IMR-90 (cell line): Measurements from ENCODE around the gene DLX1. TPM values are rescaled to one million over a fixed set of nuclear protein-coding genes. Genes with fewer than 3 reads are reported as not detected.

Experiments used
- ATAC-seq: fragments of 200-7000 bp; cut with Tn5 transposase; 2 replicates; pipeline ENCODE4 v1.9.1; 2020; ENCODE audit warnings: low read depth, mild to moderate bottlenecking, moderate library complexity
- BruUV-seq: library from RNA; stranded (reverse); fragments of 400-500 nt; replicated peaks from 2 replicates; lab custom pipeline; 2021; lab: Mats Ljungman, UMichigan
- CTCF ChIA-PET: fragments of 300-600 bp; formaldehyde crosslinking; extraction: SDS; loops from one replicate; lab custom pipeline; 2021; ENCODE audit warnings: antibody characterized with exemption; lab: Yijun Ruan, JAX
- POLR2A ChIA-PET: fragments of 300-600 bp; sonication (Branson Sonifier 250); formaldehyde crosslinking; loops from one replicate; lab custom pipeline; 2022; ENCODE audit warnings: antibody characterized with exemption; ENCODE audit not compliant: unreplicated experiment; lab: Charles Lee
- DNase-seq: peaks from one replicate; pipeline ENCODE4 v3.0.0; 2013
- H2AFZ ChIP-seq: replicated peaks from 2 replicates; pipeline ENCODE3; 2013; ENCODE audit warnings: low read length, mild to moderate bottlenecking; ENCODE audit not compliant: poor library complexity
- H2AK5ac ChIP-seq: 2 replicates; pipeline ENCODE4 v1.6.1; 2013; ENCODE audit warnings: low read depth, low read length, inconsistent platforms
- H2AK9ac ChIP-seq: replicated peaks from 2 replicates; pipeline ENCODE3; 2013; ENCODE audit warnings: mild to moderate bottlenecking, low read depth, low read length, moderate library complexity; ENCODE audit not compliant: poor library complexity
- H2BK120ac ChIP-seq: 2 replicates; pipeline ENCODE4 v1.6.1; 2013; ENCODE audit warnings: low read depth, low read length, inconsistent platforms
- H2BK15ac ChIP-seq: 3 replicates; pipeline ENCODE4 v1.6.1; 2013; ENCODE audit warnings: low read depth, low read length, inconsistent platforms
- H2BK20ac ChIP-seq: 2 replicates; pipeline ENCODE4 v1.6.1; 2013; ENCODE audit warnings: low read depth, mild to moderate bottlenecking, inconsistent platforms, low read length, moderate library complexity
- H2BK5ac ChIP-seq: 2 replicates; pipeline ENCODE4 v1.6.1; 2013; ENCODE audit warnings: mild to moderate bottlenecking, low read depth, low read length, inconsistent platforms; ENCODE audit not compliant: poor library complexity, severe bottlenecking
- H3K14ac ChIP-seq: replicated peaks from 2 replicates; pipeline ENCODE4 v1.6.1; 2013; ENCODE audit warnings: low read depth, low read length, inconsistent platforms
- H3K18ac ChIP-seq: 2 replicates; pipeline ENCODE4 v1.6.1; 2013; ENCODE audit warnings: low read depth, low read length, control low read depth
- H3K23ac ChIP-seq: 2 replicates; pipeline ENCODE4 v1.6.1; 2013; ENCODE audit warnings: low read depth, low read length, inconsistent platforms
- H3K27ac ChIP-seq: 2 replicates; pipeline ENCODE4 v1.5.1; 2013; ENCODE audit warnings: mild to moderate bottlenecking, control low read depth, low read length; ENCODE audit not compliant: insufficient read depth
- H3K27me3 ChIP-seq: 2 replicates; pipeline ENCODE4 v1.6.1; 2013; ENCODE audit warnings: low read length; ENCODE audit not compliant: control insufficient read depth, insufficient read depth
- H3K36me3 ChIP-seq: 2 replicates; pipeline ENCODE4 v1.6.1; 2013; ENCODE audit warnings: low read length, mixed read lengths; ENCODE audit not compliant: control insufficient read depth, insufficient read depth
- H3K4ac ChIP-seq: 2 replicates; pipeline ENCODE4 v1.6.1; 2013; ENCODE audit warnings: low read depth, low read length, inconsistent platforms
- H3K4me1 ChIP-seq: 2 replicates; pipeline ENCODE4 v1.6.1; 2013; ENCODE audit warnings: low read length, mixed read lengths; ENCODE audit not compliant: control insufficient read depth, insufficient read depth
- H3K4me2 ChIP-seq: 2 replicates; pipeline ENCODE4 v1.6.1; 2013; ENCODE audit warnings: low read depth, mild to moderate bottlenecking, control low read depth, low read length, moderate library complexity
- H3K4me3 ChIP-seq: 2 replicates; pipeline ENCODE4 v1.5.1; 2013; ENCODE audit warnings: low read depth, mild to moderate bottlenecking, control low read depth, low read length, moderate library complexity; ENCODE audit not compliant: insufficient read depth
- H3K56ac ChIP-seq: 2 replicates; pipeline ENCODE4 v1.6.1; 2013; ENCODE audit warnings: low read length, inconsistent platforms; ENCODE audit not compliant: insufficient read depth; ENCODE audit errors: extremely low read depth
- H3K79me1 ChIP-seq, 2 experiments: 2 replicates each; pipeline ENCODE4 v1.6.1; 2013; ENCODE audit warnings: low read length in 2 of 2, inconsistent platforms in 1 of 2, low read depth in 1 of 2
- H3K9ac ChIP-seq: 2 replicates; pipeline ENCODE4 v1.6.1; 2013; ENCODE audit warnings: low read depth, low read length, control low read depth
- H3K9me1 ChIP-seq: 2 replicates; pipeline ENCODE4 v1.6.1; 2013; ENCODE audit warnings: low read length, inconsistent platforms; ENCODE audit not compliant: insufficient read depth
- H3K9me3 ChIP-seq: 2 replicates; pipeline ENCODE4 v1.6.1; 2013; ENCODE audit warnings: low read length; ENCODE audit not compliant: control insufficient read depth, insufficient read depth
- H4K20me1 ChIP-seq: 2 replicates; pipeline ENCODE4 v1.6.1; 2013; ENCODE audit warnings: low read length, inconsistent platforms; ENCODE audit not compliant: insufficient read depth
- H4K5ac ChIP-seq: 2 replicates; pipeline ENCODE4 v1.6.1; 2013; ENCODE audit warnings: mild to moderate bottlenecking, low read depth, low read length, control low read depth
- H4K8ac ChIP-seq, 2 experiments: 2 replicates each; pipeline ENCODE4 v1.6.1; 2013; ENCODE audit warnings: low read depth in 2 of 2, low read length in 2 of 2, control low read depth in 1 of 2, inconsistent platforms in 1 of 2
- H4K91ac ChIP-seq: 2 replicates; pipeline ENCODE4 v1.6.1; 2013; ENCODE audit warnings: low read depth, low read length, inconsistent platforms; ENCODE audit not compliant: insufficient read depth
- BHLHE40 ChIP-seq: fragments of 150-350 bp; IDR thresholded peaks from 2 replicates; pipeline ENCODE4 v1.6.1; 2016; ENCODE audit warnings: mild to moderate bottlenecking, low read depth, low read length
- CEBPB ChIP-seq: IDR thresholded peaks from 2 replicates; pipeline ENCODE4 v1.6.1; 2012; ENCODE audit warnings: low read depth, low read length, improper control_type of control experiment
- CHD1 ChIP-seq: IDR thresholded peaks from 2 replicates; pipeline ENCODE4 v1.6.1; 2012; ENCODE audit warnings: low read depth, low read length, improper control_type of control experiment
- MAFK ChIP-seq: IDR thresholded peaks from 2 replicates; pipeline ENCODE4 v1.6.1; 2012; ENCODE audit warnings: low read depth, low read length, improper control_type of control experiment
- MAZ ChIP-seq: IDR thresholded peaks from 2 replicates; pipeline ENCODE4 v1.6.1; 2012; ENCODE audit warnings: low read depth, mild to moderate bottlenecking, low read length, improper control_type of control experiment, moderate library complexity, borderline replicate concordance
- MXI1 ChIP-seq: IDR thresholded peaks from 2 replicates; pipeline ENCODE4 v1.6.1; 2012; ENCODE audit warnings: low read depth, mild to moderate bottlenecking, low read length, moderate library complexity, borderline replicate concordance
- POLR2A ChIP-seq: IDR thresholded peaks from 2 replicates; pipeline ENCODE4 v1.6.1; 2012; ENCODE audit warnings: mild to moderate bottlenecking, low read depth, low read length
- USF2 ChIP-seq: fragments of 150-350 bp; IDR thresholded peaks from 2 replicates; pipeline ENCODE4 v1.6.1; 2017; ENCODE audit warnings: mild to moderate bottlenecking, antibody characterized with exemption, low read length, low read depth
- WGBS, 2 experiments: methylation state at CpG; one replicate each; pipeline versions ENCODE4 v1.1.5 to v1.1.7; 2013; ENCODE audit warnings: missing lambda C conversion rate in 2 of 2; ENCODE audit not compliant: insufficient read length in 1 of 2; ENCODE audit errors: extremely low coverage in 2 of 2; 5-methylcytosine and 5-hydroxymethylcytosine counted together
- dilution Hi-C: fragments of 300-500 bp; cut with HindIII; formaldehyde crosslinking; loops from one replicate; pipeline ENCODE4 v1.14.3; 2018; ENCODE audit warnings: low sequenced_read_pairs; ENCODE audit not compliant: unreplicated experiment
- in situ Hi-C: fragments of 300-500 bp; cut with MboI; formaldehyde crosslinking; loops from 3 replicates; pipeline ENCODE4 v1.14.3; 2019; ENCODE audit warnings: low sequenced_read_pairs, inconsistent platforms, mixed read lengths
- intact Hi-C: fragments of 100-400 bp; cut with micrococcal nuclease; formaldehyde crosslinking; loops from 2 replicates; pipeline ENCODE4 v1.10.0; 2022
- polyA plus RNA-seq, 3 experiments: library from polyadenylated mRNA; depleted of rRNA; stranded (reverse); fragments of >200 nt; gene quantifications; 2 replicates each; pipeline ENCODE4 v1.2.3, GENCODE V29; 2012; ENCODE audit warnings: low replicate concordance in 1 of 3
- total RNA-seq: library from RNA; depleted of rRNA; stranded (reverse); fragments of >200 nt; gene quantifications from 2 replicates; pipeline ENCODE4 v1.2.3, GENCODE V29; 2012
- TF ChIP-seq, protein P1 (sequence below): conservative IDR thresholded peaks from 2 replicates; pipeline ENCODE4 v1.5.1; 2012; ENCODE audit warnings: mild to moderate bottlenecking, low read depth, low read length, improper control_type of control experiment

The DLX1 gene
- total and polyA plus RNA-seq, 2 of the 4 experiments (the other 2 are of a cell fraction): 0.36 to 2.2 TPM

GRCh38 chr2:172100080-172100934 lies 15.0 kb downstream of the DLX1 start (continued):
- no peak for TF ChIP-seq MAFK

GRCh38 chr2:172100935-172101820 lies 15.9 kb downstream of the DLX1 start:
- Histone ChIP-seq H3K79me1 (no peaks in the 10 kb centered on the region), H2BK15ac (no peak overlapping the region), H2AK5ac (no peak overlapping the region), H2BK120ac (no peak overlapping the region), H3K4me2 (peak overlapping the region; percentile 95; the same call in 1 of the 2 replicates), H3K36me3 (no peaks in the 10 kb centered on the region), H3K4ac (no peak overlapping the region), H3K4me1 (peaks cover 14% of the 10 kb centered on the region), H3K56ac (no peak overlapping the region), H3K27ac (no peak overlapping the region), H4K91ac (no peak overlapping the region), H4K20me1 (no peaks in the 10 kb centered on the region; the same call in 1 of the 2 replicates), H3K18ac (no peak overlapping the region), H2AFZ (peak overlapping the region; percentile 90), H3K9me3 (no peaks in the 10 kb centered on the region), H3K27me3 (no peaks in the 10 kb centered on the region; the same call in 1 of the 2 replicates), H3K9ac (no peak overlapping the region; the same call in 1 of the 2 replicates), H2BK5ac (no peak overlapping the region), H2BK20ac (no peak overlapping the region), H4K8ac (no peak overlapping the region), H4K5ac (no peak overlapping the region), H3K14ac (no peak overlapping the region), H3K9me1 (peaks cover 5% of the 10 kb centered on the region), H3K4me3 (peak overlapping the region; percentile 54), H2AK9ac (peak overlapping the region; percentile 37), H3K23ac (no peak overlapping the region)
- BruUV-seq: no TSS peak
- ATAC-seq: no peak
- dilution Hi-C loops: no loop called here
- DNase-seq: no peak
- in situ Hi-C loops: no loop called here
- WGBS, 2 experiments: 42% methylated on average over 24 of the region's 54 CpGs; no CpG with 5 or more reads in 1 of the 2 experiments
- POLR2A ChIA-PET: no interaction called here
- intact Hi-C loops: loop anchor here (5.0 kb wide), 1 partner anchor 366 kb away; no protein-coding TSS in a partner anchor
- CTCF ChIA-PET: interaction anchor here (0.6 to 0.7 kb wide), 2 partner anchors 289 to 359 kb away, joined by 3 to 4 read pairs; no protein-coding TSS in a partner anchor
- TF ChIP-seq BHLHE40: no peak
- TF ChIP-seq, protein P1, sequence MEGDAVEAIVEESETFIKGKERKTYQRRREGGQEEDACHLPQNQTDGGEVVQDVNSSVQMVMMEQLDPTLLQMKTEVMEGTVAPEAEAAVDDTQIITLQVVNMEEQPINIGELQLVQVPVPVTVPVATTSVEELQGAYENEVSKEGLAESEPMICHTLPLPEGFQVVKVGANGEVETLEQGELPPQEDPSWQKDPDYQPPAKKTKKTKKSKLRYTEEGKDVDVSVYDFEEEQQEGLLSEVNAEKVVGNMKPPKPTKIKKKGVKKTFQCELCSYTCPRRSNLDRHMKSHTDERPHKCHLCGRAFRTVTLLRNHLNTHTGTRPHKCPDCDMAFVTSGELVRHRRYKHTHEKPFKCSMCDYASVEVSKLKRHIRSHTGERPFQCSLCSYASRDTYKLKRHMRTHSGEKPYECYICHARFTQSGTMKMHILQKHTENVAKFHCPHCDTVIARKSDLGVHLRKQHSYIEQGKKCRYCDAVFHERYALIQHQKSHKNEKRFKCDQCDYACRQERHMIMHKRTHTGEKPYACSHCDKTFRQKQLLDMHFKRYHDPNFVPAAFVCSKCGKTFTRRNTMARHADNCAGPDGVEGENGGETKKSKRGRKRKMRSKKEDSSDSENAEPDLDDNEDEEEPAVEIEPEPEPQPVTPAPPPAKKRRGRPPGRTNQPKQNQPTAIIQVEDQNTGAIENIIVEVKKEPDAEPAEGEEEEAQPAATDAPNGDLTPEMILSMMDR: no peak
- no peak for TF ChIP-seq USF2
- no peak for TF ChIP-seq CEBPB
- no peak for TF ChIP-seq MAZ
- no peak for TF ChIP-seq POLR2A
- TF ChIP-seq MXI1: no peak
- TF ChIP-seq CHD1: no peak
